ENCODE measurements around the gene OR6C75.
"Not testable (repeated sequence)": the region's sequence is repeated elsewhere in the genome, so short reads cannot be mapped to it uniquely, and the experiment has no call there.

- TF ChIP-seq POLR2A (IDR thresholded peaks at IDR 0.05; ENCODE audit: low read depth, low read length); ELK1 (IDR thresholded peaks at IDR 0.05; ENCODE audit: borderline replicate concordance, low read depth, low read length); MXI1 (IDR thresholded peaks at IDR 0.05; ENCODE audit: borderline replicate concordance, low read depth, low read length); RAD21 (IDR thresholded peaks at IDR 0.05; ENCODE audit: low read length); CHD1 (IDR thresholded peaks at IDR 0.05; ENCODE audit: low read depth, low read length); BHLHE40 (IDR thresholded peaks at IDR 0.05; ENCODE audit: low read depth, low read length); MAFK (IDR thresholded peaks at IDR 0.05; ENCODE audit: low read depth, low read length); RCOR1 (IDR thresholded peaks at IDR 0.05; ENCODE audit: insufficient replicate concordance, low read length); USF2 (IDR thresholded peaks at IDR 0.05; ENCODE audit: low read depth, low read length); NFE2L2 (IDR thresholded peaks at IDR 0.05; ENCODE audit: low read depth, low read length): not testable (repeated sequence)
- TF ChIP-seq, protein P1, sequence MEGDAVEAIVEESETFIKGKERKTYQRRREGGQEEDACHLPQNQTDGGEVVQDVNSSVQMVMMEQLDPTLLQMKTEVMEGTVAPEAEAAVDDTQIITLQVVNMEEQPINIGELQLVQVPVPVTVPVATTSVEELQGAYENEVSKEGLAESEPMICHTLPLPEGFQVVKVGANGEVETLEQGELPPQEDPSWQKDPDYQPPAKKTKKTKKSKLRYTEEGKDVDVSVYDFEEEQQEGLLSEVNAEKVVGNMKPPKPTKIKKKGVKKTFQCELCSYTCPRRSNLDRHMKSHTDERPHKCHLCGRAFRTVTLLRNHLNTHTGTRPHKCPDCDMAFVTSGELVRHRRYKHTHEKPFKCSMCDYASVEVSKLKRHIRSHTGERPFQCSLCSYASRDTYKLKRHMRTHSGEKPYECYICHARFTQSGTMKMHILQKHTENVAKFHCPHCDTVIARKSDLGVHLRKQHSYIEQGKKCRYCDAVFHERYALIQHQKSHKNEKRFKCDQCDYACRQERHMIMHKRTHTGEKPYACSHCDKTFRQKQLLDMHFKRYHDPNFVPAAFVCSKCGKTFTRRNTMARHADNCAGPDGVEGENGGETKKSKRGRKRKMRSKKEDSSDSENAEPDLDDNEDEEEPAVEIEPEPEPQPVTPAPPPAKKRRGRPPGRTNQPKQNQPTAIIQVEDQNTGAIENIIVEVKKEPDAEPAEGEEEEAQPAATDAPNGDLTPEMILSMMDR (conservative IDR thresholded peaks at IDR 0.05; ENCODE audit: low read depth, low read length): not testable (repeated sequence)
These were observed 37.0 kb upstream of the OR6C75 start for GRCh38 chr12:55325801-55326200.

Measured in IMR-90 (cell line).